ENCODE results near the gene EFCAB6. TPM values are rescaled to one million over a fixed set of nuclear protein-coding genes. Genes with fewer than 3 reads are reported as not detected.

The EFCAB6 gene
- total and polyA plus RNA-seq, 7 donors = 0.07 to 0.84 (median 0.50) TPM

- ATAC-seq (no peak), DNase-seq (peak in 1 of 2 donors; percentile 36)
- Histone ChIP-seq H3K36me3 (ENCODE audit: insufficient read depth in 1 of 2, low read depth in 1 of 2) (no peaks in the 10 kb centered on the region), H3K27ac (no peak overlapping the region), H3K9me3 (no peaks in the 10 kb centered on the region), H3K27me3 (ENCODE audit: insufficient read depth in 3 of 3, low read length in 2 of 3) (peaks cover 0 to 11% (median 0%) of the 10 kb centered on the region in 3 donors), H3K4me1 (no peaks in the 10 kb centered on the region), H3K4me3 (no peak overlapping the region)
- TF ChIP-seq, protein P1, sequence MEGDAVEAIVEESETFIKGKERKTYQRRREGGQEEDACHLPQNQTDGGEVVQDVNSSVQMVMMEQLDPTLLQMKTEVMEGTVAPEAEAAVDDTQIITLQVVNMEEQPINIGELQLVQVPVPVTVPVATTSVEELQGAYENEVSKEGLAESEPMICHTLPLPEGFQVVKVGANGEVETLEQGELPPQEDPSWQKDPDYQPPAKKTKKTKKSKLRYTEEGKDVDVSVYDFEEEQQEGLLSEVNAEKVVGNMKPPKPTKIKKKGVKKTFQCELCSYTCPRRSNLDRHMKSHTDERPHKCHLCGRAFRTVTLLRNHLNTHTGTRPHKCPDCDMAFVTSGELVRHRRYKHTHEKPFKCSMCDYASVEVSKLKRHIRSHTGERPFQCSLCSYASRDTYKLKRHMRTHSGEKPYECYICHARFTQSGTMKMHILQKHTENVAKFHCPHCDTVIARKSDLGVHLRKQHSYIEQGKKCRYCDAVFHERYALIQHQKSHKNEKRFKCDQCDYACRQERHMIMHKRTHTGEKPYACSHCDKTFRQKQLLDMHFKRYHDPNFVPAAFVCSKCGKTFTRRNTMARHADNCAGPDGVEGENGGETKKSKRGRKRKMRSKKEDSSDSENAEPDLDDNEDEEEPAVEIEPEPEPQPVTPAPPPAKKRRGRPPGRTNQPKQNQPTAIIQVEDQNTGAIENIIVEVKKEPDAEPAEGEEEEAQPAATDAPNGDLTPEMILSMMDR (IDR thresholded peaks at IDR 0.05) = no peak
- WGBS, 3 donors = 81 to 86% (median 86%) methylated on average over 25 to 31 of the region's 31 CpGs
- intact Hi-C loops (cut with DNase I) = no loop called here
These were observed 32.7 kb upstream of the EFCAB6 start for GRCh38 chr22:43844560-43845545.

DNA sequence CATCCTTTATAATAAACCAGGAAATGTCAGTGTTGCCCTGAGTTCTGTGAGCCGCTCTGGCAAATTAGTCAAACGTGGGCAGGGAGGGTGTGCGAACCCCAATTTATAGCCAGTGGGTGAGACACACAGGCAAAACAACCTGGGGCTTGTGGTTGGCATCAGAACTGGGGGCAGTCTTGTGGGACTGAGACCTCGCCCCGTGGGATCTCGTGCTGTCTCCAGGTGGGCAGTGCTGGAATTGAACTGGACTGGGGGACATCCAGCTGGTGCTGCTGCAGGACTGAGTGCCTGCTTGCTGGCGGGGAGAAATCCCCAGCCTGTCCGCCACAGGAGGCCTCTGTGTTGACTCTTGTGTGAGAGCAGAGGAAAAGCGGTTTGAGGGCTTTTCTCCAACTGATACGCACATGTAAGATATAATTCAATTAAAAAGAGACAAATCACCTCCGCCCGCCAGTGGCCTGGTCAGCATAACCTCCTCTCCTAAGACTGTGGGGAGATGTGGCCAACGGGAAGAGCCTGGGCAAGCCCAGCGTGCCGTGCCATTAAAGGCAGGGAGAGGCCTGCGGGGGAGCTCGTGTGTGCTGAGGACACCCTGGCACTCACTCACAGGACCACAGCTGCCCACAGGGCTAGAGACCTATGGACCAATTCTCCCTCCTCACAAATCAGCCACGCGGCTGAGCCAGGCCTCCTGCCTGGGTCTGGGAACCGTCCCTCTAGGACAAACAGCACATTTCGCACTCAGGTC is 31.9 kb upstream of the EFCAB6 start:
- H3K4me1 ChIP-seq = no peaks in the 10 kb centered on the region
- no peaks in the 10 kb centered on the region for H3K36me3 ChIP-seq (ENCODE audit: insufficient read depth in 1 of 2, low read depth in 1 of 2)
- H3K9me3 ChIP-seq = no peaks in the 10 kb centered on the region
- no peak overlapping the region for H3K27ac ChIP-seq
- ATAC-seq (no peak), DNase-seq (peak in 1 of 2 donors; percentile 34)
- peaks cover 0 to 4% (median 0%) of the 10 kb centered on the region in 3 donors for H3K27me3 ChIP-seq (ENCODE audit: insufficient read depth in 3 of 3, low read length in 2 of 3)
- no peak overlapping the region for H3K4me3 ChIP-seq
- WGBS, 3 donors = 54 to 70% (median 60%) methylated on average over 21 of the region's 21 CpGs
- TF ChIP-seq, protein P1 (IDR thresholded peaks at IDR 0.05) = no peak
- intact Hi-C loops (cut with DNase I) = no loop called here

DNA sequence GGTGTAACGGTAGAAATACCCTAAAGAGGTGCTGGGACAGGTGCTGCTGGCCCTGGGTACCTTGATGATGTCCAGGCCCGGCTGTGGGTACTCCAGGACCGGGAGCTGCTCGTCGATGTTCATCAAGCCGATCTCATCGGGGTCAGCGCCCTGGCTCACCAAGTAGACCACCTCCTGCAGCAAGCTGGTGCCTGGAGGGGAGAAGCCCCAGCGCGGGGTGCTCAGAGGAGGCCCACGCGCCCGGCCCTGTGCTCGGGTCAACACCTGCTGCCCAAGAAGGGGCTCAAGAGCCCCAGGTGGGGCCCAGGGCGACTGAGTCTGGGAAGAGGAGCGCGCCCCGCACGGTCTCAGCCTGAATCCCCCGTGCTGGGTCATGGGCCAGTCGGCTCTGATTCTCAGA is 29.6 kb upstream of the EFCAB6 start:
- H3K9me3 ChIP-seq = no peaks in the 10 kb centered on the region
- no peaks in the 10 kb centered on the region for H3K36me3 ChIP-seq (ENCODE audit: insufficient read depth in 1 of 2, low read depth in 1 of 2)
- TF ChIP-seq, protein P1 (IDR thresholded peaks at IDR 0.05) = no peak
- peak in 1 of 2 donors; percentile 30 for DNase-seq
- WGBS, 3 donors = 91 to 94% (median 91%) methylated on average over 21 of the region's 21 CpGs
- no peaks in the 10 kb centered on the region for H3K4me1 ChIP-seq
- ATAC-seq = no peak
- H3K27ac ChIP-seq = no peak overlapping the region
- no peak overlapping the region for H3K4me3 ChIP-seq
- peaks cover 0 to 4% (median 0%) of the 10 kb centered on the region in 3 donors for H3K27me3 ChIP-seq (ENCODE audit: insufficient read depth in 3 of 3, low read length in 2 of 3)
- intact Hi-C loops (cut with DNase I) = no loop called here

DNA sequence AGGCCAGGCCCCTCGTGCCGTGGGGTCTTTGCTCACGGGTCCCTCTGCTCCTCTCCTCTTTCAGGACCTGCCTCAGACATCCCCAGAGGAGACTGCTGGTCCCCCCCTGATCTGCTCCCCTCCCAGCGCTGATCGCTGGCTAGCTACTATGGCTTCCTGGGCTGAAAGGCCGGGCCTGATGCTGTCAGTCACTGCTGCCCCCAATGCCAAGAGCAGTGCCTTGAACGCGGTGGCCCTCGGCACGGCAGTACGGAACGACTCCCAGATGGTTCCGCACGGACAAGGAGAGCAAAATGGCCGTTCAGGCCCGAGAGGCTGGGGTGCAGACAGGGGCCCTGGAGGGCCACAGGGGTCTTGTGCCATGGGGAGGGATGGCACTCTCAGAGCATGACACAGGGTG is 28.7 kb upstream of the EFCAB6 start:
- Histone ChIP-seq H3K27me3 (ENCODE audit: insufficient read depth in 3 of 3, low read length in 2 of 3) (peaks cover 0 to 4% (median 0%) of the 10 kb centered on the region in 3 donors), H3K4me3 (no peak overlapping the region), H3K4me1 (no peaks in the 10 kb centered on the region), H3K9me3 (no peaks in the 10 kb centered on the region), H3K27ac (no peak overlapping the region), H3K36me3 (ENCODE audit: insufficient read depth in 1 of 2, low read depth in 1 of 2) (no peaks in the 10 kb centered on the region)
- intact Hi-C loops (cut with DNase I) = no loop called here
- TF ChIP-seq, protein P1 (IDR thresholded peaks at IDR 0.05) = no peak
- ATAC-seq = no peak
- peak in 1 of 2 donors; percentile 39 for DNase-seq
- WGBS, 3 donors = 44 to 57% (median 53%) methylated on average over 16 of the region's 16 CpGs

Data from psoas muscle (tissue), 8 donors.